ENCODE data around the gene TMC4.
"Not testable (repeated sequence)": the region's sequence is repeated elsewhere in the genome, so short reads cannot be mapped to it uniquely, and the experiment has no call there.

Gene TMC4

DNA sequence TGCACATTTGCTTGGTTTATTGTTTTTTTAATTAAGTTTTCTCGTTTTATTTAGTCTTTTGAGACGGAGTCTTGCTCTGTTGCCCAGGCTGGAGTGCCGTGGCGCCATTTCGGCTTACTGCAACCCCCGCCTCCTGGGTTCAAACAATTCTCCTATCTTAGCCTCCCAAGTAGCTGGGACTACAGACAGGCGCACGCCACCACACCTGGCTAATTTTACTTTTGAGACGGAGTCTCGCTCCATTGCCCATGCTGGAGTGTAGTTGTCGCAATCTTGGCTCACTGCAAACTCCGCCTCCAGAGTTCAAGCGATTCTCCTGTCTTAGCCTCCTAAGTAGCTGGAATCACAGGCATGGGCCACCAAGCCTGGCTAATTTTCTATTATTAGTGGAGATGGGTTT, 29.0 kb upstream of the TMC4 start:
- no peak for DNase-seq

DNA sequence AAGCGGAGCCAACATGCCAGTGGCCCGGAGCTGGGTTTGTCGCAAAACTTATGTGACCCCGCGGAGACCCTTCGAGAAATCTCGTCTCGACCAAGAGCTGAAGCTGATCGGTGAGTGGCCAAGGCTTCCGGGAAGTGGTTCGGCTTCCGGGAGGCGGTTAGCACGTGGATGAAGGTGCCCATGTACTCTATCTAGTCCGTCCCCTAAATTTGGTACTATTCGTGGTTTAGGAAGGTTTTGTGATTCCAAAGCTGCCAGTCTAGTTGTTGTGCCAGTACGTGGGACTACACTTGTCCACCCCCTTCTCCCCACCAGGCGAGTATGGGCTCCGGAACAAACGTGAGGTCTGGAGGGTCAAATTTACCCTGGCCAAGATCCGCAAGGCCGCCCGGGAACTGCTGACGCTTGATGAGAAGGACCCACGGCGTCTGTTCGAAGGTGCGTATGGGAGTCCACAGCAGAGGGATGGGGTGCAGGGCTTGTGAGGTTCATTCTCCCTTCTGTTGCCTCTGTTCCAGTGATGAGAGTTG, 28.3 kb upstream of the TMC4 start:
- no peak for DNase-seq

DNA sequence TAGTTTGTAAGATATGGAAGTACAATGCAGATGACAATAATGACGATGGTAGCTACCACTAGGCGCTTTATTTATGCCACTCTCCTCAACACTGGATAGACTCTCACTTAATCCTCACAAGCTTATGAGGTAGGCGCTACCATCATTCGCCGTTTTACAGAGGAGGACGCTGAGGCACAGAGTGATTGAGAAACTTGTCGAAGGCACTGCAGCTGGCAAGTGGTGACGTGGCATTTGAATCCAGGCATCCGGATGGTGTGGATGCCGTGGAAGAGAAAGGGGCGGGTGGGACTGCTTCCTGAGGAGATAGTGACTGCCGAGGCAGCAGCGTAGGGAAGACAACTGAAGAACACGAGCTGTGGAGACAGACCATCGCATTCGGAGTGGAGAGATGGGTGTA, 26.4 kb upstream of the TMC4 start:
- DNase-seq = no peak

DNA sequence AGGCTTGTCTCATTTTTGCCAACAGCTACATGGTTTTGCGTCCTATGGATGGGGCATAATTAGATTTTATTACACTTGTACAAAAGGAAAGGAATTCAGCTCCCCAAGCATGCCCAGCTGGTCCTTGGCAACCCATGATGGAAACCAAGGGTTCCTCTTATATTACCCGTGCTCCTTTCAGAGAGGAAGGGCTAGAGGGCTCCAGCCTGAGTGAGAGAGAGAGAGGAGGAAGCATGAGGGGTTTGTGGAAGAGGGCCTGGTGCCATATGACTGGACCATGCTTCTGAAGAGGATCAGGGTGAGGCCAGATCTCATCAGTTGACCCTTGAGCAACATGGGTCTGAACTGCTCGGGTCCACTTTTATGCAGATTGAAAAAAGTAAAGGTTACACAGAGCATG, 24.2 kb upstream of the TMC4 start:
- DNase-seq = no peak

DNA sequence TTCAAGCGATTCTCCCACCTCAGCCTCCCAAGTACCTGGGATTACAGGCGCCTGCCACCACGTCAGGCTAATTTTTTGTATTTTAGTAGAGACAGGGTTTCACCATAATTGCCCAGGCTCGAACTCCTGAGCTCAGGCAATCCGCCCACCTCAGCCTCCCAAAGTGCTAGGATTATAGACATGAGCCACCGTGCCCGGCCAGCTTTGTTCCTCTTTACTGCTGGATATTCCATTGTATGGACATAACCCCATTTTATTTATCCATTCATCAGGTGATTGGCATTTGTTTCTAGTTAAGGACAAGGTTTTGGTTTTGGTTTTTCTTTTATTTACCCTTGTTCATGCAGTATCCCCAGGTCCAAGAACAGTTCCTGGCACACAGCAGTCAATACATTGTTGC, 23.6 kb upstream of the TMC4 start:
- no peak for DNase-seq

DNA sequence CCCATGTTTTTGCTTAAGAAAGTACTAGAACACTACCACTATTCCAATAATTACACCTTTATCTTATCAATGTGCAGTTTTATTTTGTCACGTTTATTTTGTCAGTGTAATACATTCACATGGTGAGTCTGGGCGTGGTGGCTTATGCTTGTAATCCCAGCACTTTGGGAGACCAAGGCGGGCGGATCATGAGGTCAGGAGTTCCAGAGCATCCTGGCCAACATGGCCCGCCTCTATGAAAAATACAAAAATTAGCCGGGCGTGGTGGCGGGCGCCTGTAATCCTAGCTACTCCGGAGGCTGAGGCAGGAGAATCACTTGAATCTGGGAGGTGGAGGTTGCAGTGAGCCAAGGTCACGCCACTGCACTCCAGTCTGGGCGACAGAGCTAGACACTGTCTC, 21.5 kb upstream of the TMC4 start:
- not testable (repeated sequence) for DNase-seq

DNA sequence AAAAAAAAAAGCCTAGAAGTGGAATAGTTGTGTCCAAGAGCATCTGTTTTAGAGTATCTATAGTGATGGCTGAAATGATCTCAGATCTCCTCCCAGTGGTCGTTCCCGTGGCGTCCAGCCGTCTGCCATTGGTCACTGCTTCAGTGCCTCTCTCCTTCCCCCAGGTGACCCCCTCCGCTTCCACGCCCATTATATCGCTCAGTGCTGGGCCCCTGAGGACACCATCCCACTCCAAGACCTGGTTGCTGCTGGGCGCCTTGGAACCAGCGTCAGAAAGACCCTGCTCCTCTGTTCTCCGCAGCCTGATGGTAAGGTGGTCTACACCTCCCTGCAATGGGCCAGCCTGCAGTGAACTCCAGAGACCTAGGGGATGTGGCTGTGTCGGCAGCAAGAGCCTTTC, 20.1 kb upstream of the TMC4 start:
- DNase-seq = no peak

DNA sequence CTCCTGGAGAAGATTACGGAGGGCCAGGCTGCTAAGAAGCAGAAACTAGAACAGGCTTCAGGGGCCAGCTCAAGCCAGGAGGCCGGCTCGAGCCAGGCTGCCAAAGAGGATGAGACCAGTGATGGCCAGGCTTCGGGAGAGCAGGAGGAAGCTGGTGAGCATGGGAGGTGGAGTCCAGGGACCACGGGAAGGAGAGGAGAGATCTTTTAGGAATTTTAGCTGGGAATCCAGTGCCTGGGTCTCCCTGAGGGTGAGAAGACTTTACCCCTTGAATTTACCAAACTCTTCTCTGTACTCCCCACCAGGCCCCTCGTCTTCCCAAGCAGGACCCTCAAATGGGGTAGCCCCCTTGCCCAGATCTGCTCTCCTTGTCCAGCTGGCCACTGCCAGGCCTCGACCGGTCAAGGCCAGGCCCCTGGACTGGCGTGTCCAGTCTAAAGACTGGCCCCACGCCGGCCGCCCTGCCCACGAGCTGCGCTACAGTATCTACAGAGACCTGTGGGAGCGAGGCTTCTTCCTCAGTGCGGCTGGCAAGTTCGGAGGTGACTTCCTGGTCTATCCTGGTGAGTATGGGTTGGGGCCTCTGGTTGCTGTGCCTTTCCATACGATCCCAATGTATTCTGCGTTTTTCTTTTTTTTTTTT, 19.0 kb upstream of the TMC4 start:
- no peak for DNase-seq

DNA sequence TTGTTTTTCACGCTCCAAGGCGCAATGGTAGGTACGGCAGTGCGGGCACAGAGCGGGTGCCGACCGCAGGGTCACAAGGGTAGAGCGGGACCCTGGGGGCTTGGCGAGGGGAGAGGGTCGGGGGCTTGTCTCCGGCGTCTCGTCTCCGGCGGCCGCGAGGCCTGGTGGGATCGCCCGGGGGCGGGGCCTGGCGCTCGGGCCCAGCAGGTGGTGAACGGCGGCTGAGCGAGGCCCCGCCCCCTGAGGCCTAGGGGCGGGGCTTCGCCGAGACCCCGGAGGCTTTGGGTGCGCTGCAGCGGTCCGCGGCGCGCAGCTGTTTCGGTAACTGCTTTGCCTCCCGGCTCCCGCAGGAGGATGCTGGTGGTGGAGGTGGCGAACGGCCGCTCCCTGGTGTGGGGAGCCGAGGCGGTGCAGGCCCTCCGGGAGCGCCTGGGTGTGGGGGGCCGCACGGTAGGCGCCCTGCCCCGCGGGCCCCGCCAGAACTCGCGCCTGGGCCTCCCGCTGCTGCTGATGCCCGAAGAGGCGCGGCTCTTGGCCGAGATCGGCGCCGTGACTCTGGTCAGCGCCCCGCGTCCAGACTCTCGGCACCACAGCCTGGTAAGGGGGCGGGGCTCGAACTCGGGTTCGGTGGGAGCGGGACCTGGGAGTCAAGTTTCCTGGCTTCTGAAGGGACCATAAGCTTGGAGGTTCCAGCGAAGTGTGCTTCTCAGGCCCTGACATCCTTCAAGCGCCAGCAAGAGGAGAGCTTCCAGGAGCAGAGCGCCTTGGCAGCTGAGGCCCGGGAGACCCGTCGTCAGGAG, 18.3 kb upstream of the TMC4 start, which contains the start of gene TSEN34:
TSS of gene TSEN34 (plus strand) at position 298 of the 800 bp plus-strand sequence. CDS start at position 355, 57 bp downstream.
- DNase-seq = peak; percentile 79

DNA sequence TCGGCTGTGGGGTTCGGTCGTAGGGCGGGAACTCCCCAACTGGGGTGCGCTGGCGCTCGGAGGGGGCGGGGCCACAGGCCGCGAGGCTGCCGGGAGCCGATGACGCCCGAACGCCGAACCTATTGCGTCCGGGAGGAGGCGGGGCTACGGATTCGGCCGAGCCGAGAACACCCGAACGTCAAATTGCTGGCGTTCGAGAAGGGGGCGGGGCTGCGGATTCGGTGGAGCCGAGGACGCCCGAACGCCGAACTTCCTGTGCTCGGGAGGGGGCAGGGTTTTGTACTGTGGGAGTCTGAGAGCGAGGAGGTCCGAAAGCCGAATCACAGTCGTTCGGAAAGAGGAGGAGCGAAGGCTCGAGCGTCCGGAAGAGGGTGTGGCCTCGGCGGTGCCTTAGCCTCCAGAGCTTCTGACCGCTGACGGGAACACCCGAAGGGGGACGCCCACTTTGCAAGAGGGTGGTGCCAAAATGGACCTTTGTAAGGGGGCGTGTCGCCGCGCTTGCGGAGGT, 17.6 kb upstream of the TMC4 start:
- peak; percentile 98 for DNase-seq

DNA sequence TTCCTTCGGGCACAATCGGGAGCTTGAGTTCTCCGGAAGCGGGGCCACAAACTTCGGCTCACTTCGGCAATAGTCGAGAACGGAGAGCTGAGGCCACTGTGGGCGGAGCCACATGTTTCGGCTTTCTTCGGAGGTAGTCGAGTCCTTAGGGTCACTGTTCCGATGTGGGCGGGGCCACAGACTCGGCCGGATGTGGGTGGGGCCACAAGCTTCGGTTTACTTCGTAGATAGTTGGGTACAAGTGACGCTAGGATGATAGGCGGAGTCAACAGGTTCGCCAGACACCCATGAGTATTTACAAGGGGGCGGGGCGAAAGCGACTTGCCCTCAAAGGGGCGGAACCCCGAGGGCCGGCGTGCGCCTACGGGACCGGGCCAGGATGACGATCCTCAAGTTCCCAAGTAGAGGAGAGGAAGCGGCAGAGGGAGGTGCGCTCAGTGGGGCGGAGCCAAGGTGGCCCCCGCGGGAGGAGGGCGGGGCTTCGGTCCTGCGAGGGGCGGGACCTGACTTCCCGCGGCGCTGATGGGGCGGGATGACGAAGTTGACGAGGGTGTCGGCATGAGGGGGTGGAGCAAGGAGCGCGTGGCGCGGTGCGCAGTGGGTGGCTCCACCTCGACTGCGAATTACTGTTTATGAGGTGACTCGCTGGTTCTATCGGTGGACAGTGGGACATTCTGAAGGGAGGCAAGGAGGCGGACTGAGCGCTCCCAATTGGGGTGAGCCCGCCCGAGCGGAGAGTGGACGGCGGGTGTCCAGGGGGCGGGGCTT, 17.0 kb upstream of the TMC4 start:
- peak; percentile 100 for DNase-seq

DNA sequence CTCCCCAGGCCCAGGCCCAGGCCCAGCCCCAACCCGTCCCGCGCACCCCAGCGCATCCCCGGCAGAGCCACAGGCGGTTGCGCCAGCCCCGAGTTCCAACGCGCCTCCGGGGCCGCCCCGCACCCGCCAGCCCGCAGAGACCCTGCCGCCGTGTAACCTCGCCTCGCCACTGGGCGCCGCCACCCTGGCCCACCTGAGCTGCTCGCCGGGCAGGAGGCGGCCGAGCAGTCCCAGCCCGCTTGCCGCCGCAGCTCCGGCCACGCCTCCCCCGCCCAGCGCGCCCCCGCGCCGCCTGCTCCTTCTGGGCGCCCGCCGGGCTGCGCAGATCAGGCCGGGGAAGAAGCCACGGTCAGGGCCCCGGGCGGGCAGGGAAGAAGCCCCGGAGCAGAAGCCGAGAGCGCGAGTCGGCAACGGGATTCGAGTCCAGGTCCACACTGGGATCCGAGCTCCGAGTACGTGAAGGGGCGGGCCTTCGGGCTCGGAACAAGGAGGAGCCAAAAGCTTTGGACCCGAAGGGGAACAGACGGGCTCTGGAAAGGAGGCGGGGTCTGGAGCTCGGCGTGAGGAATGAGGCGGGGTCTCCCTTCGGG, 16.3 kb upstream of the TMC4 start, which contains the start of gene MBOAT7:
TSS of gene MBOAT7 (minus strand) at position 436 of the 590 bp plus-strand sequence. CDS start 1,072 bp downstream, outside the sequence.
- DNase-seq = peak; percentile 67

DNA sequence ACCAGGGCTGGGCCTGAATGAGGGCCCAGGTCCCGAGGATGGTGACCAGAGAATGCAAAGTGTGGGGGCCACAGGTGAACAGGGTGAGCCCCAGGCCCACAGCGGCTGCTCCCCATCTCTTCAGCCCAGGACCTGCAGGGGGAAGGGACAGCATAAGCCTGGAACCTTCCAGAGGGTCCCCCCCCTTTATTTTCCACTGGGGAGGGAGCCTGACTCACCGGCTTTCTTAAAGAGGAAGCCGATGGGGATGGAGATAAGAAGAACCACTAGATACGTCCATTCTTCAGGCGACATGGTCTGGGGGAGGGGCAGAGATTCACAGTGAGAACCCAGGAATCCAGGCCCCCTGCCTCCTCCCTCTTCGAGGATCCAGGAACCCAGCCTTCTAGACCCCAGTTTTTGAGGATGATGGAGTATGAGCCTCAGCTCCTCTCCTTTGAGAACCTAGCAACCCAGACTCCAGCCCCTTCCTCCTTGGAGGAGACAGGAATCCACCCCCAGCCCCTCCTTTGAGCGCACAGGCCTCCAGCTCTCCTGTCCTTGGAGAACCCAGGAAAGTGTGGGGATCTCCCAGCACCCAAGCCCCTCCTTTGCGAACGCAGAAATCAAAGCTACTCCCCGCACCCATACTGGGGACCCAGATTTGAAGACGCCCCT, 15.4 kb upstream of the TMC4 start:
- DNase-seq = no peak

DNA sequence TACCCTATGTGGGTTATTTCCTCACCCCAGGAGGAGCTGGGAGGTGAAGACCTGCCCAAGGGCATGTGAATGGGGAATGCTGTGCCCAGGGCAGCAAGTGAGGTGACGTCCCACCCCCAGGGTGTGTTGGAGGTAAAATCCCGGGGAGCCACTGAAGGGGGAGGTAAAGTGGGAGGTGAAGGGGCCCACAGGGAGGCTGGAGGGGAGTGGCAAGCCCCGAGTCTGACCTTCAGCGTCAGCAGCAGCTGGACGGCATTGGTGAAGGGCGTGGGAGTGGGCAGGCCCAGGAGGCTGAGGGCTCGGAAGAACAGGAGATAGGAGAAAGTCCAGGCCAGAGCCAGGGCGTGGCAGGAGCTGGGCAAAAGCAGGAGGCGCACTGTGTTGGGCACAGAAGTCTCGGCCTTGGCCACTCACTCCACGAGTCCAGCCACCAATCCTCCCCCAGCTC, 14.0 kb upstream of the TMC4 start:
- no peak for DNase-seq

DNA sequence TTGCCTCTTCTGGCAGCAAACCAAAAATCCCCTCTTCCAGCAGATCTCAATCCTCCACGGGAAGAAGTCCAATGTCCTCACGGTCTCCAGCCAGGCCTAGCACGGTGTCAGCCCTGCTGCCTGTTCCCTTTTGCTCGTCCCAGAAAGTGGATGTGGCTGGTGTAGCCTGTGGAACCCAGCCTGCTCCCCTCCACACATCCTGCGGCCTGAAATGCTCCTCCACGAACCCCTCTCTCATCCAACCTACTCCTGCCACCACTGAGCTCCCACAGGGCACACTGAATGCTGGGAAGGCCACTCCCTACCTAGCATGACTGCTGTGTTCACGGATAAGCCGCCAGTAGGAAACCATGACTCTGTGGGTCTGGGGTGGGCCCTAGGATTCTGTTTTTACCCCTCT, 13.4 kb upstream of the TMC4 start:
- no peak for DNase-seq

DNA sequence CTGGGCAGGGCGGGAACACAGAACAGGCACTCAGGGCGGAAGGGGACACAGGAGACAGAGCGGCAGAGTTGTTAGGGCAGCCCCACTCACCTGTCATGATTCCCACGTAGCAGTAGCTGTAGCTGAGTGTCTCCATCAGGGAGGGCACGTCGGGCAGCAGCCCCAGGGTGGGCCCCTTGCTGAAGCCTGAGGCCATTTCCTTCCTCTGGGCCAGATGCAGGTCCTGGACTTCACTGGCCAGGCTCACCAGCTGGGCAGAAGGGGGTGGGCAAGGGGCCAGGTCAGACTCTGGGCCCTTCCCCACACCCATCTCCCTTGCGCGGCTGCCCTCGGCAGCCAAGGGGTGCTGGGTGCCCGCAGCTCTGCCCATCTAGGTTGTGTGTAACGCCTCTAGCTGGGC, 10.5 kb upstream of the TMC4 start:
- no peak for DNase-seq

DNA sequence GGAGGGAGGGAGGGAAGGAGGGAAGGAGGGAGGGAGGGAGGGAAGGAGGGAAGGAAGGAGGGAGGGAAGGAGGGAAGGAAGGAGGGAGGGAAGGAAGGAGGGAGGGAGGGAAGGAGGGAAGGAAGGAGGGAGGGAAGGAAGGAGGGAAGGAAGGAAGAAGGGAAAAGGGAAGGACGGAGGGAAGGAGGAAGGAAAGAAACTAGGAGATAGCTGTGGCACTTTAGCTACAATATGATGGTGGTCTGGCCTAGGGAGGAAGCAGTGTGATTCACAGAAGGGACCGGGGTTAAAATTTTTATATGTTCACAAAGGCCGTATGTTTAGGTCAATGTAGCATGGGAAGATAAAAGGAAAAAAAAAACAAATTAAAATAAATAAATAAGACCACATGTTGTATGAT, 8.9 kb upstream of the TMC4 start:
- DNase-seq = not testable (repeated sequence)

DNA sequence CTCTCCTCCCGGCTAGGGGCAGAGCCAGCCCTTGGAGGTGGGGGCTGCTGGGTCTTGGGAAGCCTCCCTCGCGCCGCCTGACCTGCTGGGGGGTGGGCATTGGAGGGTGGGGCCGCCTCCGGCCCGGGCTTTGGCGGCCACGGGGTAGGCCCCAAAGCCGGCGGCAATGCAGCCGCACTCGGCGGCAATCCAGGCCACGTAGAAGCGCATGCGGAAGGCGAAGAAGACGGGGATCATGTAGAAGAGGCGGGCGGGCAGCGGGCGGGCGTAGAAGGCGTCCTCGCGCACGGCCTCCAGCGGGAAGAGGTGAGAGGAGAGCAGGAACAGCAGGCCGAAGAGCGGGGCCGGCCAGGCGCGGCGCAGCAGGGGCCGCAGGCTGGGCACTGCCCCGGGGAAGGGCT, 7.7 kb upstream of the TMC4 start:
- DNase-seq = no peak

DNA sequence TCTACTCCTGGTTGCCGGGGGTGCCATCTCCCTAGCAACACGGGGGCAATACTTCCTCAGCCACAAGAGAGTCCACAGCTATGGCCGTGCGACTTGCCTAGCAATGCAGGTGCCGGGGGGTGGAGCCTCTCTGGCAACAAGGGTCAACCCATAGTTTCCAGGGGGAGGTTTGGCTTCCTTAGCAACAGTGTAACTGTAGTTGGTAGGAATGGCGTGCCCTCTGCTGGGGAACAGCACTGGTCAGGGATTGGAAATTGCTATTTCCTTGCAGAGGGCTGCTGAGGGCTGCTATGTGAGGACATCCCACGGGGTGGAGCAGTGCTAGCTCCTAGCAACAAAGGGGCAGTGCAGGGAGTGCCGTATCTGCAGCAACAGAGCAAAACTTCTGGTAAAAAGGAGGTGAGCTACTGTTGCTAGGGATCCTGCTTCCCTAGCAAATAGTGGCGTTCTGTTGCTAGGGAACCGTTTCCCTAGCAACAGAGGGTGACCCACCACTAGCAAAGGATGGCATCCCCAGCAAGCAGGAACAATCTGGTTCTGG, 7.0 kb upstream of the TMC4 start:
- peak; percentile 95 for DNase-seq

DNA sequence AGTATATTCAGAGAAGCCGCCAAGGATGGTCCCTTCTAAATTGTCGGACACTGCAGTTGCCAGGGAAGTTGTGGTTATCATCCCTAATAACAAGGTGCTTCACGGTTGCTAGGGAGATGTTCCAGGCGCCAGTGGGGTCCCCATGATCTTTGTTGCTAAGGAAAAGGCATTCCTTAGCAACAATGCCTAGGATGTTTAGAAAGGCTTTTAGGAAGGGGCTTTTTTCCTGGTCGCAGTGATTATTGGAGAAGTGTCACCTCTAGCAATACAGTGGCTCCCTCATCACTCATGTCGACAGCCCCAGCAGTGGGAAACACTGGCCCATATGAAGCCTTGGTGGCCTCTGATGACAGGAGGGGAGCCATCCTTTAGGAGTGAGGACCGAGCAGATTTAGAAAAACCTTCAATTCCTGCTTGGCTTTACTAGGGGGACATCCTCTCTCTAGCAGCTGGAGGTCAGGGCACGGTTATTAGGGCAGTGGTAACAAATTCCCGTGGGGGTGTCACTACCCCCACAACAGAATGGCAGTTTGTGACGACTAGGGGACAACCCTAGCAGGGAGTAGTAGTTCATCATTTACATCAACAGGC, 6.4 kb upstream of the TMC4 start:
- no peak for DNase-seq

DNA sequence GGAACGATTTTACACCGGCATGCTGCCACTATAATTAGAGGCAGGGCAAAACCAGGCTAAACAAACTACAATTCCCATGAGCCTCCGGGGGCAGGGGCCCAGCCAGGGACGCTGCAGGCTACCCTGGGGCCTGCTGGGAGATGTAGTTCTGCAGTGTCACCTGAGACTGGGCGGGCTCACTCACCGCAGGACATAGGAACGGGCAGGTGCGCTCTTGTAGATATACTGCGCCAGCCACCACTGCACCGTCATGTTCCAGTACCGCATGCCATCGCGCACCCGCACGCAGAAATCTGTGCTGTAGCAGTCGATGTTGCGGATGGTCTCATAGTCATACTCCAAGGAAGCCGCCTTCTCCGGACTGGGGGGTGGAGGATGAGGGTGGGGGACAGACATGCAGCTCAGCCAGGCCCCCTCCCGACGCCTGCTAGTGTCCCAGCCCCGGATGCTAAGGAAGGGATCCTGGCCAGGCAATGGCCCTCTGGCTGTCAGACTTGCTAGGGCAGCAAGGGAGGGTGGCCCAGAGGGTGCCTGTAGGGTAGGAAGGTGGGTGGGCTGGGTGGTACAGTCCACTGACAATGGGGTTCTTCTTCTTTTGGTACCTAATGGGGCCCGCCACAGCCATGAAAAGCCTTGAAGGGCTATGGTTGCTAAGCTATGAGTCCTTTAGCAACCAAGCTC, 5.8 kb upstream of the TMC4 start:
- peak; percentile 75 for DNase-seq

Data from DMS153 (cell line).